Panc1 (cell line): ENCODE data around the gene ROR1. TPM values are rescaled to one million over a fixed set of nuclear protein-coding genes. Genes with fewer than 3 reads are reported as not detected.

Experiments used
- ATAC-seq: fragments of 200-7000 bp; cut with Tn5 transposase; 2 replicates; pipeline ENCODE4 v1.9.1; 2020; ENCODE audit warnings: mild to moderate bottlenecking, moderate library complexity
- BruUV-seq: library from RNA; stranded (reverse); fragments of 400-500 nt; replicated peaks from 2 replicates; lab custom pipeline; 2021; lab: Mats Ljungman, UMichigan
- CTCF ChIA-PET: fragments of 300-600 bp; sonication (Branson Sonifier 250); formaldehyde crosslinking; loops from one replicate; lab custom pipeline; 2022; ENCODE audit warnings: antibody characterized with exemption; lab: Charles Lee
- POLR2A ChIA-PET: fragments of 300-600 bp; sonication (Branson Sonifier 250); formaldehyde crosslinking; loops from one replicate; lab custom pipeline; 2022; ENCODE audit warnings: antibody characterized with exemption; lab: Charles Lee
- DNase-seq: peaks from one replicate; pipeline ENCODE4 v3.0.0-alpha.2; 2010; ENCODE audit warnings: low read depth, low spot score
- H3K27ac ChIP-seq: 2 replicates; pipeline ENCODE4 v1.5.1; 2011; ENCODE audit warnings: mild to moderate bottlenecking, low read length, inconsistent platforms
- H3K27me3 ChIP-seq: fragments of 200-500 bp; sonication (Bioruptor generic); 2 replicates; pipeline ENCODE4 v1.6.0; 2014; ENCODE audit warnings: low read length, inconsistent platforms; ENCODE audit not compliant: control insufficient read depth, insufficient read depth
- H3K36me3 ChIP-seq: fragments of 200-500 bp; sonication (Bioruptor generic); 2 replicates; pipeline ENCODE4 v1.5.1; 2014; ENCODE audit warnings: inconsistent platforms, mild to moderate bottlenecking, low read length, moderate library complexity; ENCODE audit not compliant: control insufficient read depth, insufficient read depth
- H3K4me1 ChIP-seq: 2 replicates; pipeline ENCODE4 v1.5.1; 2011; ENCODE audit warnings: inconsistent platforms, mild to moderate bottlenecking, low read length, moderate library complexity; ENCODE audit not compliant: control insufficient read depth, insufficient read depth
- H3K4me3 ChIP-seq, 2 experiments: 2 replicates each; pipeline ENCODE4 v1.5.1; 2011 to 2012; ENCODE audit warnings: low read depth in 2 of 2, low read length in 2 of 2, mild to moderate bottlenecking in 2 of 2, inconsistent platforms in 1 of 2, moderate library complexity in 1 of 2
- H3K9me3 ChIP-seq: fragments of 200-500 bp; sonication (Bioruptor generic); 2 replicates; pipeline ENCODE4 v1.5.1; 2014; ENCODE audit warnings: low read depth, mild to moderate bottlenecking, inconsistent platforms, low read length, moderate library complexity; ENCODE audit not compliant: control insufficient read depth, insufficient read depth
- CTCF ChIP-seq: fragments of 450-650 bp; IDR thresholded peaks from 2 replicates; pipeline ENCODE4 v1.5.1; 2017; ENCODE audit warnings: mild to moderate bottlenecking
- POLR2AphosphoS5 ChIP-seq: IDR thresholded peaks from 2 replicates; pipeline ENCODE4 v1.6.1; 2012; ENCODE audit warnings: mild to moderate bottlenecking, low read depth, low read length, moderate library complexity
- REST ChIP-seq, 2 experiments: IDR thresholded peaks; 2 replicates each; pipeline ENCODE4 v1.6.1; 2011 to 2012; ENCODE audit warnings: low read depth in 2 of 2, control low read depth in 1 of 2, low read length in 1 of 2, mild to moderate bottlenecking in 1 of 2, moderate library complexity in 1 of 2; ENCODE audit not compliant: insufficient read depth in 1 of 2
- SIN3A ChIP-seq: IDR thresholded peaks from 2 replicates; pipeline ENCODE4 v1.6.1; 2012; ENCODE audit warnings: low read depth, mild to moderate bottlenecking, low read length, moderate library complexity, borderline replicate concordance; ENCODE audit not compliant: insufficient read depth
- TCF7L2 ChIP-seq: IDR thresholded peaks from 2 replicates; pipeline ENCODE4 v1.6.1; 2011; ENCODE audit warnings: mild to moderate bottlenecking, low read depth, low read length, inconsistent platforms
- in situ Hi-C: cut with HindIII; loops from 2 replicates; pipeline ENCODE4 v1.10.0; 2016; ENCODE audit warnings: low sequenced_read_pairs, low pct_unique_long_range_greater_than_20kb
- intact Hi-C: fragments of 100-400 bp; cut with micrococcal nuclease; formaldehyde crosslinking; loops from one replicate; pipeline ENCODE4 v1.10.0; 2022; ENCODE audit not compliant: unreplicated experiment
- total RNA-seq: library from RNA; stranded (reverse); gene quantifications from one replicate; pipeline ENCODE4 v1.2.1, GENCODE V29; 2021; ENCODE audit not compliant: unreplicated experiment

The ROR1 gene
- total RNA-seq, 1 experiment from 2014 or later = 19.3 TPM

- ATAC-seq (no peak), DNase-seq (no peak)
- ChIA-PET CTCF (no interaction called here), POLR2A (no interaction called here)
- in situ Hi-C loops (no loop called here), intact Hi-C loops (no loop called here)
- no peaks in the 10 kb centered on the region; the same call in 1 of the 2 replicates for H3K36me3 ChIP-seq
- H3K27me3 ChIP-seq = no peaks in the 10 kb centered on the region
- H3K9me3 ChIP-seq = no peaks in the 10 kb centered on the region
- no peak overlapping the region for H3K27ac ChIP-seq
- TF ChIP-seq TCF7L2 = no peak
- no peak for TF ChIP-seq CTCF
- no peak for TF ChIP-seq SIN3A
- TF ChIP-seq REST (IDR thresholded peaks at IDR 0.05; ENCODE audit: insufficient read depth in 1 of 2, low read depth in 2 of 2, low read length in 1 of 2) = no peak
- no peak for TF ChIP-seq POLR2AphosphoS5
- no peak overlapping the region for H3K4me3 ChIP-seq
- peaks cover 3% of the 10 kb centered on the region for H3K4me1 ChIP-seq
- BruUV-seq = no TSS peak
Measured at GRCh38 chr1:64047549-64047996, 273.8 kb downstream of the ROR1 start.

GRCh38 chr1:64049900-64050540, 276.2 kb downstream of the ROR1 start:
- DNase-seq = no peak
- CTCF ChIA-PET = no interaction called here
- intact Hi-C loops = no loop called here

More at GRCh38 chr1:64049900-64050540, 276.2 kb downstream of the ROR1 start:
- Histone ChIP-seq H3K9me3 (no peaks in the 10 kb centered on the region), H3K4me1 (peaks cover 3% of the 10 kb centered on the region), H3K27me3 (no peaks in the 10 kb centered on the region), H3K36me3 (no peaks in the 10 kb centered on the region; the same call in 1 of the 2 replicates), H3K27ac (no peak overlapping the region), H3K4me3 (no peak overlapping the region)
- in situ Hi-C loops = no loop called here
- POLR2A ChIA-PET = no interaction called here
- no peak for ATAC-seq
- BruUV-seq = no TSS peak
- no peak for TF ChIP-seq TCF7L2
- TF ChIP-seq SIN3A = no peak
- no peak for TF ChIP-seq CTCF
- TF ChIP-seq POLR2AphosphoS5 = no peak
- TF ChIP-seq REST (IDR thresholded peaks at IDR 0.05; ENCODE audit: insufficient read depth in 1 of 2, low read depth in 2 of 2, low read length in 1 of 2) = no peak
